ENCODE data around the gene GPR143. TPM values are rescaled to one million over a fixed set of nuclear protein-coding genes. Genes with fewer than 3 reads are reported as not detected.

Gene GPR143
- total RNA-seq, 1 donor from 2014 or later = 0.52 TPM

- Histone ChIP-seq H3K9me3 (ENCODE audit: control insufficient read depth in 3 of 3, low read length in 3 of 3) (no peaks in the 10 kb centered on the region), H3K4me1 (ENCODE audit: control insufficient read depth in 3 of 3, insufficient read depth in 3 of 3, low read length in 3 of 3) (no peaks in the 10 kb centered on the region), H3K27me3 (ENCODE audit: control insufficient read depth in 3 of 3, insufficient read depth in 3 of 3, low read length in 3 of 3) (no peaks in the 10 kb centered on the region), H3K27ac (ENCODE audit: low read depth, low read length) (no peak overlapping the region), H3K4me3 (ENCODE audit: low read length in 3 of 3) (no peak overlapping the region), H3K36me3 (ENCODE audit: control insufficient read depth in 3 of 3, insufficient read depth in 3 of 3, low read length in 3 of 3) (peaks cover 3 to 21% (median 17%) of the 10 kb centered on the region in 3 donors), H3K9ac (ENCODE audit: low read depth in 1 of 3, low read length in 3 of 3) (no peak overlapping the region)
These were observed 55.3 kb downstream of the GPR143 start for GRCh38 chrX:9710332-9710731.

DNA sequence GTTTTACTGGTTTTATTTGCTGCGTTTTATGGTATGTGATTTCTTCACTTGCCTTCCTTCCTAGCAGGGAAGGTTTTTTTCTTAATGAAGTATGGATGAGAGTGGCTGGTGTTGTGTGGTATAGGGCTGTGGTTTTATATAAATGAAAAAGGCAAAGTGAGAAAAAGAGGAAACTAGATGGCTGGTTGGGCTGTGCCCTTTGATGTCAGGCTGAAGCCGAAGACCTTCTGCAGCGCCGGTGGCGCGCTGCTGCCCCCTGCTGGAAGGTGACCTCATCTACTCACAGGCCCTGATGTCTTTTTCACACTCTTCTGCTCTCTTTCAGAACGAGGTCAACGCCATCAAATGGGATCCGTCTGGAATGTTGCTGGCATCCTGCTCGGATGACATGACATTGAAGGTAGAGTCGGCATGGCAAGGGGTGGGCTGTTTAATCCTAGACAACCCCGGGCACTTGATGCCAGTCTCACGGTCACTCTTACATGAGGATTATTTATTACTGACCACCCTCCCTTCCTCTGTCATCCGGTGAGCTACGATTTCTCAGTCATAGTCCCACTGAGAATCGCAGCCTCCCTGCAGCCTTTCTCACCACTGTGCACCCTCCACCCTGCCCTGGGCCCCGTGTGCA is 56.6 kb downstream of the GPR143 start:
- H3K36me3 ChIP-seq (ENCODE audit: control insufficient read depth in 3 of 3, insufficient read depth in 3 of 3, low read length in 3 of 3) = peaks cover 3 to 21% (median 13%) of the 10 kb centered on the region in 3 donors

DNA sequence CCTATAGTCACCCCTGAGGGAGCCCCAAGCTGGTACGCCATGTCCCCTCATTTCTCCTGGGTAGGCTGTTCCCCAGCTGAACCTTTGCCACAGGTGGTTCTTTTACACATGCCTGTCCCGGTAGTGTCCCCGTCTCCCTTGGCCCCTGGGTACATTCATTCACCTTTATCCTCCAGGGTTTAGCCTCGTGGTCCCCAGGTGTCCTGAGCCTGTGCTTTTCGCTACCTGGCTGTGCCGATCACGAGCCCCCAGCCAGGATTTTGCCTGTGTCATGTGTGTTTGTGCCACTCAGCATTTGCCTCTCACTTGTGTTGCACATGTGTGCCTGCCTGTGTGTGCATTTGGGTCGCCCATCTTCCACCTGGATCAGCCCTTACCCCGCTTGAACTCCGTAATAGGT is 57.6 kb downstream of the GPR143 start:
- no peaks in the 10 kb centered on the region for H3K27me3 ChIP-seq (ENCODE audit: control insufficient read depth in 3 of 3, insufficient read depth in 3 of 3, low read length in 3 of 3)
- no peaks in the 10 kb centered on the region for H3K9me3 ChIP-seq (ENCODE audit: control insufficient read depth in 3 of 3, low read length in 3 of 3)
- peaks cover 3 to 21% (median 16%) of the 10 kb centered on the region in 3 donors for H3K36me3 ChIP-seq (ENCODE audit: control insufficient read depth in 3 of 3, insufficient read depth in 3 of 3, low read length in 3 of 3)
- no peak overlapping the region for H3K4me3 ChIP-seq (ENCODE audit: low read length in 3 of 3)
- H3K27ac ChIP-seq (ENCODE audit: low read depth, low read length) = no peak overlapping the region
- H3K9ac ChIP-seq (ENCODE audit: low read depth in 1 of 3, low read length in 3 of 3) = no peak overlapping the region
- no peaks in the 10 kb centered on the region for H3K4me1 ChIP-seq (ENCODE audit: control insufficient read depth in 3 of 3, insufficient read depth in 3 of 3, low read length in 3 of 3)

More for the DNA sequence above, 56.6 kb downstream of the GPR143 start:
- H3K27ac ChIP-seq (ENCODE audit: low read depth, low read length) = no peak overlapping the region
- H3K27me3 ChIP-seq (ENCODE audit: control insufficient read depth in 3 of 3, insufficient read depth in 3 of 3, low read length in 3 of 3) = no peaks in the 10 kb centered on the region
- H3K9me3 ChIP-seq (ENCODE audit: control insufficient read depth in 3 of 3, low read length in 3 of 3) = no peaks in the 10 kb centered on the region
- no peaks in the 10 kb centered on the region for H3K4me1 ChIP-seq (ENCODE audit: control insufficient read depth in 3 of 3, insufficient read depth in 3 of 3, low read length in 3 of 3)
- no peak overlapping the region for H3K9ac ChIP-seq (ENCODE audit: low read depth in 1 of 3, low read length in 3 of 3)
- H3K4me3 ChIP-seq (ENCODE audit: low read length in 3 of 3) = no peak overlapping the region

- Histone ChIP-seq H3K9ac (ENCODE audit: low read depth in 1 of 3, low read length in 3 of 3) (no peak overlapping the region), H3K4me1 (ENCODE audit: control insufficient read depth in 3 of 3, insufficient read depth in 3 of 3, low read length in 3 of 3) (no peaks in the 10 kb centered on the region)
These were observed 58.2 kb downstream of the GPR143 start for GRCh38 chrX:9707306-9708033.

DNA sequence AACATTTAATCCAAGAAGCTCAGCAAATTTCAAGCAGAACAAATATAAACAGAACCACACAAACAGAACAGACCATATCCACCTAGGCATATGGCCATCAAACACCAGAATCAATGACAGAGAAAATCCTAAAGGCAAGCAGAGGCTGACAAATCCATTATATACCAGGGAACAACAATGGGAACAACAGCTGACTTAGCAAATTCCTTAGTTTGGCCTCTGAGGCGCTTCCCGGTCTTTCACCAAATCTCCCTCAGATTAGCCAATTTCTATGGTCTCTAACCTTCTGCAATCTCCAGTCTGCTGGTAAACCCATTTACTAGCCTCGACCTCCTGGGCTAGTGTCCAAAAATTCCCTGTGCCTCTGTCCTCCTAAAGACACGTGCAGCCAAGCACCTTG is 59.2 kb downstream of the GPR143 start:
- no peak overlapping the region for H3K27ac ChIP-seq (ENCODE audit: low read depth, low read length)
- H3K4me3 ChIP-seq (ENCODE audit: low read length in 3 of 3) = no peak overlapping the region
- no peaks in the 10 kb centered on the region for H3K9me3 ChIP-seq (ENCODE audit: control insufficient read depth in 3 of 3, low read length in 3 of 3)
- H3K4me1 ChIP-seq (ENCODE audit: control insufficient read depth in 3 of 3, insufficient read depth in 3 of 3, low read length in 3 of 3) = no peaks in the 10 kb centered on the region
- no peaks in the 10 kb centered on the region for H3K27me3 ChIP-seq (ENCODE audit: control insufficient read depth in 3 of 3, insufficient read depth in 3 of 3, low read length in 3 of 3)
- H3K9ac ChIP-seq (ENCODE audit: low read depth in 1 of 3, low read length in 3 of 3) = no peak overlapping the region
- H3K36me3 ChIP-seq (ENCODE audit: control insufficient read depth in 3 of 3, insufficient read depth in 3 of 3, low read length in 3 of 3) = peaks cover 3 to 13% (median 10%) of the 10 kb centered on the region in 3 donors

More at GRCh38 chrX:9707306-9708033, 58.2 kb downstream of the GPR143 start:
- Histone ChIP-seq H3K4me3 (ENCODE audit: low read length in 3 of 3) (no peak overlapping the region), H3K27ac (ENCODE audit: low read depth, low read length) (no peak overlapping the region), H3K36me3 (ENCODE audit: control insufficient read depth in 3 of 3, insufficient read depth in 3 of 3, low read length in 3 of 3) (peaks cover 3 to 19% (median 15%) of the 10 kb centered on the region in 3 donors), H3K9me3 (ENCODE audit: control insufficient read depth in 3 of 3, low read length in 3 of 3) (no peaks in the 10 kb centered on the region), H3K27me3 (ENCODE audit: control insufficient read depth in 3 of 3, insufficient read depth in 3 of 3, low read length in 3 of 3) (no peaks in the 10 kb centered on the region)

DNA sequence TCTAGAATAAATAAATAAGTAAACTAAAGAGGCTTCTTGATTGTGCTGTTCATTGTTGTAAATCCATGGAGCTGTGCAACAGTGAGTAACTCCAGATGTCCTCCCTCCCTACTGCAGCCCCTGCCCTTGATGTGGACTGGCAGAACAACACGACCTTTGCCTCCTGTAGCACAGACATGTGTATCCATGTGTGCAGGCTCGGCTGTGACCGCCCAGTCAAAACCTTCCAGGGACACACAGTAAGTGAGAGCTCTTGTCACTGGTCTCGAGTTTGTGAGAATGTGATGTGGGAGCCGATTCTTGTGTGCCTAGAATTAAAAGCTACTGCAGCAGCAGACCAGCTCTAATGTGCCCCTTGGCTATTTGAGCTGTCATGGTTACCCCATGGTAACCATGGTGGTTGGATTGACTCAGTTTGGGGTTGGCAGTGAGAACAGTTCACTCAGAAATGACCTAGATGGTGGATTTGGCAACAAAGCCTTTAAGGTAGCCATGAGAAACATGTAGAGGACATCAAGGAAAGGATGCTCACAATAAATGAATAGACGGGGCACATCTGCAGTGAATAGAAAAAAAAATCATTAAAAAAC is 60.7 kb downstream of the GPR143 start:
- peaks cover 3 to 10% (median 8%) of the 10 kb centered on the region in 3 donors for H3K36me3 ChIP-seq (ENCODE audit: control insufficient read depth in 3 of 3, insufficient read depth in 3 of 3, low read length in 3 of 3)
- no peak overlapping the region for H3K27ac ChIP-seq (ENCODE audit: low read depth, low read length)
- H3K4me3 ChIP-seq (ENCODE audit: low read length in 3 of 3) = no peak overlapping the region
- H3K9me3 ChIP-seq (ENCODE audit: control insufficient read depth in 3 of 3, low read length in 3 of 3) = no peaks in the 10 kb centered on the region
- no peaks in the 10 kb centered on the region for H3K27me3 ChIP-seq (ENCODE audit: control insufficient read depth in 3 of 3, insufficient read depth in 3 of 3, low read length in 3 of 3)
- no peak overlapping the region for H3K9ac ChIP-seq (ENCODE audit: low read depth in 1 of 3, low read length in 3 of 3)
- H3K4me1 ChIP-seq (ENCODE audit: control insufficient read depth in 3 of 3, insufficient read depth in 3 of 3, low read length in 3 of 3) = no peaks in the 10 kb centered on the region

DNA sequence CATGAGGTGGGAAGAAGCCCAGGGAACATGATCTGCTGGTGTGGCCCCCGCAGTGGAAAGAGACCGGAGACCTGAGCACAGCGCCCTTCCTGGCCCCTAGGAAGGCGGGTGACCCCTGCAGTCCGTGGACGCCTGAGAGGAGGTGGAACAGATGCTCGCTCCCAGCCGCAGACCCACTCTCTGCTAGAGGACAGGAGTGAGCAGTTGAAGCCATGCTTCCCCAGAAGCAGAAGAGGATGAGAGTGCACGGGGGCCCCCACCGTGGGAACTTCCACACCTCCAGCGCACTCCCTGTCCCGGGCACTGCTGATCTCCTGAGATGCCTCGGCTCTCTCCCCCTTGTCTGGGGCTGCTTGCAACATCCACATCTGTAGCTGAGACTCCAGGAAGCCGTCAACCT is 62.2 kb downstream of the GPR143 start:
- Histone ChIP-seq H3K4me3 (ENCODE audit: low read length in 3 of 3) (no peak overlapping the region), H3K36me3 (ENCODE audit: control insufficient read depth in 3 of 3, insufficient read depth in 3 of 3, low read length in 3 of 3) (peaks cover 3 to 8% (median 3%) of the 10 kb centered on the region in 3 donors), H3K27me3 (ENCODE audit: control insufficient read depth in 3 of 3, insufficient read depth in 3 of 3, low read length in 3 of 3) (no peaks in the 10 kb centered on the region), H3K27ac (ENCODE audit: low read depth, low read length) (no peak overlapping the region), H3K9me3 (ENCODE audit: control insufficient read depth in 3 of 3, low read length in 3 of 3) (no peaks in the 10 kb centered on the region), H3K4me1 (ENCODE audit: control insufficient read depth in 3 of 3, insufficient read depth in 3 of 3, low read length in 3 of 3) (no peaks in the 10 kb centered on the region), H3K9ac (ENCODE audit: low read depth in 1 of 3, low read length in 3 of 3) (no peak overlapping the region)

DNA sequence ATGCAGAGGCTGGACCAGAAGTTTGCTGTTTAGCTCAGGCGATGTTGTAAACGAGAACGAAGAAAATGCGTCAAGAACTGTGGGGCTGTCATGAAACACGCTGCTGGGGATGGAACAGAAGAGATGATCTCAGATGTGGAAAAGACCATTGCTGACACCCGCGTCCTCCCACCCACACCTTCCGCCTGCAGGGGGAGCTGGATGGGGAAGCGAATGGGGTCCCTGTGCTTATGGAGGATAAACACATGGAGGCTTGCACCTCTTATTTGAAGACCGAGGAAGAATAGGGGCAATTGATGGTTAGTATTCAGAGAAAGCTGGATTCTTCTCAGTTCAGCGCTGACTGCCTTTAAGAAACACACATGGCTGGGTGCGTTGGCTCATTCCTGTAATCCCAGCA is 63.9 kb downstream of the GPR143 start:
- no peak overlapping the region for H3K4me3 ChIP-seq (ENCODE audit: low read length in 3 of 3)
- no peak overlapping the region for H3K9ac ChIP-seq (ENCODE audit: low read depth in 1 of 3, low read length in 3 of 3)
- H3K27me3 ChIP-seq (ENCODE audit: control insufficient read depth in 3 of 3, insufficient read depth in 3 of 3, low read length in 3 of 3) = no peaks in the 10 kb centered on the region
- no peaks in the 10 kb centered on the region for H3K4me1 ChIP-seq (ENCODE audit: control insufficient read depth in 3 of 3, insufficient read depth in 3 of 3, low read length in 3 of 3)
- peaks cover 3 to 6% (median 5%) of the 10 kb centered on the region in 3 donors for H3K36me3 ChIP-seq (ENCODE audit: control insufficient read depth in 3 of 3, insufficient read depth in 3 of 3, low read length in 3 of 3)
- H3K9me3 ChIP-seq (ENCODE audit: control insufficient read depth in 3 of 3, low read length in 3 of 3) = no peaks in the 10 kb centered on the region
- H3K27ac ChIP-seq (ENCODE audit: low read depth, low read length) = no peak overlapping the region

DNA sequence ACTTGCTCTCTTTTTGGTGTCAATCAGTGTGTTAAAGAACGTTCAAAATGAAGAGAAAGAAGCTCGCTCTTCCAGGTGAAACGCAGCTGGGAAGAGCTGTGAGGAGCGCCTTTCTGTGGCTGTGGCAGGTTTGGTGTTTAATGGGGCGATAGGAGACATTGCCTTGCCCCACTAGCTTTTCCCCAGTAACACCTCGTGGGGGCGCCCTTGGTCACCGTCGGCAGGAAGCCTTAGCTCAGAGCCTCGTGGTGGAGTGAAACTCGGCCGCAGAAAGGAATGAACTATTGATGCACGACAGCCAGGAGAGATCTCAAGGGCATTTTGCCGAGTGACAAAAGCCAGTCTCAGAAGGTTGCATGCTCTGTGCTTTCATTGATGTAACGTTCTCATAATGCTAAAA is 65.1 kb downstream of the GPR143 start:
- H3K9ac ChIP-seq (ENCODE audit: low read depth in 1 of 3, low read length in 3 of 3) = no peak overlapping the region
- no peak overlapping the region for H3K27ac ChIP-seq (ENCODE audit: low read depth, low read length)
- H3K9me3 ChIP-seq (ENCODE audit: control insufficient read depth in 3 of 3, low read length in 3 of 3) = no peaks in the 10 kb centered on the region
- H3K4me3 ChIP-seq (ENCODE audit: low read length in 3 of 3) = no peak overlapping the region
- no peaks in the 10 kb centered on the region for H3K4me1 ChIP-seq (ENCODE audit: control insufficient read depth in 3 of 3, insufficient read depth in 3 of 3, low read length in 3 of 3)
- H3K27me3 ChIP-seq (ENCODE audit: control insufficient read depth in 3 of 3, insufficient read depth in 3 of 3, low read length in 3 of 3) = no peaks in the 10 kb centered on the region
- peaks cover 0 to 6% (median 5%) of the 10 kb centered on the region in 3 donors for H3K36me3 ChIP-seq (ENCODE audit: control insufficient read depth in 3 of 3, insufficient read depth in 3 of 3, low read length in 3 of 3)

DNA sequence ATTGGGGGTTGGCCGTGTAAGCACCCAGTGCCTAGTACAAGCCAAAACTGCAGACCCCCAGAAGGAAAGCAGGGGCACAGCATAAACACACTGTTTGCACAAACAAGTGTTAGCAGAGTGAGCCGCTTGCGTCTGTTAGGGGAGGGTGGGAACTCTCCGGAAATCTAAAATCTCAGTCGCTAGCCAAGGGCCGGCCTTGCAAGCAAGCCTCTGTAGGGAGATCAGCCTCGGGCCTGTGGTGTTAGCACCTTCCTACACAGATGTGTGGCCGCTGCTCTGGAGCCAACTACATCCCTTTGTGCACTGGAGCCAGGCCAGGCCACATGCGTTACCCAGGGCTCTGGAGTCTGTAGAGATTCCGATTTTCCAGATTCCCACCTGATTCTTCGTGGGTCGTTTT is 67.1 kb downstream of the GPR143 start:
- Histone ChIP-seq H3K4me1 (ENCODE audit: control insufficient read depth in 3 of 3, insufficient read depth in 3 of 3, low read length in 3 of 3) (no peaks in the 10 kb centered on the region), H3K27me3 (ENCODE audit: control insufficient read depth in 3 of 3, insufficient read depth in 3 of 3, low read length in 3 of 3) (no peaks in the 10 kb centered on the region), H3K27ac (ENCODE audit: low read depth, low read length) (no peak overlapping the region), H3K36me3 (ENCODE audit: control insufficient read depth in 3 of 3, insufficient read depth in 3 of 3, low read length in 3 of 3) (peaks cover 3 to 5% (median 4%) of the 10 kb centered on the region in 3 donors), H3K9me3 (ENCODE audit: control insufficient read depth in 3 of 3, low read length in 3 of 3) (no peaks in the 10 kb centered on the region), H3K9ac (ENCODE audit: low read depth in 1 of 3, low read length in 3 of 3) (no peak overlapping the region), H3K4me3 (ENCODE audit: low read length in 3 of 3) (no peak overlapping the region)

All from skeletal muscle tissue (tissue), 4 donors.